ENCODE data around the gene METTL17.
"Not testable (repeated sequence)": the region's sequence is repeated elsewhere in the genome, so short reads cannot be mapped to it uniquely, and the experiment has no call there.

METTL17 gene

GRCh38 chr14:20997564-20997963 is 7.8 kb downstream of the METTL17 start:
- no peak for DNase-seq

GRCh38 chr14:20998139-20998538 is 8.4 kb downstream of the METTL17 start:
- DNase-seq: no peak

GRCh38 chr14:20998674-20999366 is 9.0 kb downstream of the METTL17 start, which contains the start of gene SLC39A2:
TSS of gene SLC39A2 (plus strand) at chr14:20999293. CDS start at chr14:20999447, 154 bp downstream.
- DNase-seq: no peak

- DNase-seq: no peak
Measured at GRCh38 chr14:20999591-20999990, 9.8 kb downstream of the METTL17 start.

GRCh38 chr14:21001218-21001617 is 11.4 kb downstream of the METTL17 start:
- no peak for DNase-seq

- no peak for DNase-seq
Measured at GRCh38 chr14:21003788-21004346, 14.1 kb downstream of the METTL17 start.

DNA sequence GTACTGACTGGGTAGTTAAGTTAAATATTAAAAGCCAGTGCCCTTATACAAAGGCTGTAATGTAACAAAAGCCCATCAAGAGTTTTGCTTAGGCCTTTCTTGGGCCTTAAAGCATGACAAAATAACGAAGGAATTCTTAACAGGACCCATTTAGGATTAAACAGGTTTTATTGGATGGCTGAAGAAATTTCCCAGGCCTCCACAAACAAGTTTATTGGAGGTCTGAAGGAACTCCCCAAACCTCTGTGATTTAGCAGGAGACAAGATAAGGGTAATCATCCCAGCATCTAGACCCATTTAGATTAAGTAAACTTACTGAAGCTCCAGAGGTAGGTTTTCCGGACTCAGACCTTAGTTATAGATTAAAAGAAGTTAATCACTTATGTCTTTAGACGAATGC is 19.9 kb downstream of the METTL17 start:
- not testable (repeated sequence) for DNase-seq

DNA sequence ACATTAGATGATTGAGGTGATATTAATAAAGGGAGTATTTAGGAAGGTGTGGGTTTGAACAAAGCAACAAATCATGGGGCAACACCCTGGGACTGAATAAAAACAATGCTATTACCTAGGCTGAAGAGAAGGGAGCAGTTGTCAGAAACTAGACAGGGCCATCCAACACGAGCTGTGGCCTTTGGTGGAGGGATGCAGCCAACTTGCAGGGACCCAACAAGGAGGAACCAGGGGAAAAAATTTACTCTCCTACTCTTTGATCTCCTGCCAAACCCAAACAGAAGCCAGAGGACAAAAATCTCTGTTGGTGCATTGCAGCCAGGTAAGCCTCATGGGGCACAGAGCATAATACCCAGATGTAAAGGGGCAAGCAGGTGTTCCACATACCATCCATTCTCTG is 21.4 kb downstream of the METTL17 start:
- no peak for DNase-seq

DNA sequence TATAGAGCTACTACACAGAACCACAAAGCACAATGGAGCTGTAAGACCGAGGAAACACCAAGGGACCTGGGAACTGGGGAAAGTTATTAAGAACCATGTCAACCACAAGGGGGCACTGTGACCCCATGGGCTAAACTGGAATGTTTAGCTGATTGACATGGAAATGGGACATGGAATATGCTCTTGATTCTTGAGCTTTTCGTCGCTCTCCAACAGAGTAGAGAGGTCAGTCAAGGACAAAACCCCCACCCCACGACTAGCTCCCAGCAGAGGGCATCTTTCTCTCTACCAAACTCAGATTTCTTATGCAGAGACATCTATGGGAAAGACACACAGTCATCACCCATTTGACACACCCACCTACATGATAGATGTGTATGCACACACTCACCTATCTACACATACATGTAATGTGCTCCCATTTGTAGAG is 25.0 kb downstream of the METTL17 start:
- DNase-seq: peak; percentile 68

DNA sequence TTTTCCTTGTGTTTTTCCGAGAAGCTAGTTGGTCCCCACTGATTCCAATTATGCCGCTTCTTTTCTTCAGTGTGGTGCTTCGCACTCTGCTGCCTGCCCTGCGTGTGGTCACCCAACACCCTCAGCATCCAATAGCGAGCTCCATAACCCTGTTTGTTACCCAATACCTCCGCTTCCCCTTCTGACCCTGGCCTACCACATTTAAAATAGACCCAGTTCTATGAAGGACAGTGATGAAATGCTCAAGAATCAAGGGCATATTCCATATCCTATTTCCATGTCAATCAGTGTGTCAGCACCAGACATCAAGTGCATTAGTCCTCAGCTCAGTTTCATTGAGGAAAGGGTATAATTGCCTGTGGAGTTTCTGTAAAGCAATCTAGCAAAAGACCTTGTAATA is 25.5 kb downstream of the METTL17 start:
- DNase-seq: no peak

DNA sequence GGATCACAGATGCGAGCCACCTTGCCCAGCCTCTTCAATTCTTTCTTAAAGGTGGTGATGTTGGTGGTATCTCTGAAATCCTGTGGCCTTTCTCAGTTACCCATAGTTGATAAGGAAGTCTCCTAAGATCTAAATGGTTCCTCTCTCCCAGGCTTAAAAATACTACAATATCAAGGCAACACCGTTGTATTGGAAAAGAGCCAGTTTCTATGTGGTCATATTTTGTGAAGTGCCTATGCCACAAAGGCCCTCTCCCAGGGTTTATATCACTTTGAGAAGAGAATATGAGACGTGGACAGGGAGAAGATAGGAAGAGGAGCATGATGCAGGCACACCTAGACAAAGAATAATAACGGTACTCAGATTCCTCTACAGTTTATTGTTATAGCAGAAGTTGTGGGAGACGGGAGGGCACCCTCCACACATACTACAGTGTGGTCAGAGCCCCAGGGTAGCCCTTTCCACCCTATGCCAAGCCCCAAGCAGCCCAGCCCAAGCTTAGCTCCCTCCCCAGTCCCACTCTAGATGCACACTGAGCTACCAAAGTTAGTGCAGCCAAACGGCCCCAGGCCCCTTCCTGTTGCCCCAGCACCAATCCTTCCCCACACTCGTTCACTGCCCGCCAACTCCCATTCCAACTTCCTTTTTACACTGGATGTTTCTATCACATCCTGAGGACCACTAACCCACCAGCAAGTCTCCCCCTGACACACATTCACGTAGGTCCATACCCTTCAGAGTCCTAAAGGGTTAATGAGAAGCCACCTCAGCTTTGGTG is 26.8 kb downstream of the METTL17 start:
- DNase-seq: no peak

DNA sequence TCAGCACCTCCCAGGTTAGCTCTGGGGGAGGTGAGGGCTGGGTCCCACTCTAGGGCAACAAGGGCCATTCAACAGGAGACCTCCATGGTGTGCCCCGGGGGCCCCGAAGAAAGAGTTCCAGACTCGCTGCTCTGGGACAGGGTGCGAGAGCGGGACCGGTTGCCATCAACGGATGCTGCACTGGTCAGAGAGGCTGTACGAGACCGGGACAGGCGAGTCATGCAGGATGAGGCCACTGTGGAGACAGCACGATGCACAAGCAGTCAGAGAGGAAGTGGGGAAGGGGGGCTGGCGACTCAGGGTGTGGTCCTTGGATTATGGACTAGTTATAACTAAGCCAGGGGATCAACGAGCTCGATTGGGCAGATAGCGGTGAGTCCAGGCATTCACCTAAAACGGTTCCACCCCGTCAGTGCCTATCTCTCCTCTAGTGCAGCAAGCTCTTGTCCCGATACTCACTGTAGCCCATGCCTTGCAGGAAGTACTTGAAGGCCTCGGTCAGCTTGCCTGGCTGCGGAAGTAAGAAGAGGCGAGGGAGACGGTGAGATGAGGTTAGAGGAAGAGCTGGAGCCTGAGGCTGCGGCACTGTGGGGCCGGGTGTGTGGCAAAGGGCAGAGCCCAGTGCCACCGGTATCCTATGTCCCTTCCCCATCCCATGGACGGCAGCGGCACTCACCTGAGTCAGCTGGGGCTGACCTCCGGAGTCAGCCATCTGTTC is 27.9 kb downstream of the METTL17 start:
- no peak for DNase-seq

DNA sequence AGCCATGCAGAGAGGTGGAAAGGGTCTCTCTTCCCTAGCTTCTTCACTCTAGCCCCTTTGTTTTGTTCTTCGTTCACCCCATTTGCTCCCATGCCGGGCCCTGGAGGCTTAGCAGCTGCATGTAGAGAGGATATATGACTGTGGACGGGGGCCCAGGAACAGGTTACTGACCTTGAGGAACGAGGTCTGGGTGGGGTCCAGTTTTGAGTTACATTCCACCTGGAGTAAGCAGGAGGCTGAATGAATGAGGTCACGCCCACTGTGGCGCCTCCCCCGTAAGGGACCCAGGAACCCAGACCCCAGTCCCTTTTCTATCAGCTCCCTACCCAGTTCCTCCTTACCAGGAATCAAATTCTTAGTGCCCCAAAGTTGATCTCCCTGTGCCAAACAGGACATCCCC is 28.5 kb downstream of the METTL17 start:
- DNase-seq: no peak

DNA sequence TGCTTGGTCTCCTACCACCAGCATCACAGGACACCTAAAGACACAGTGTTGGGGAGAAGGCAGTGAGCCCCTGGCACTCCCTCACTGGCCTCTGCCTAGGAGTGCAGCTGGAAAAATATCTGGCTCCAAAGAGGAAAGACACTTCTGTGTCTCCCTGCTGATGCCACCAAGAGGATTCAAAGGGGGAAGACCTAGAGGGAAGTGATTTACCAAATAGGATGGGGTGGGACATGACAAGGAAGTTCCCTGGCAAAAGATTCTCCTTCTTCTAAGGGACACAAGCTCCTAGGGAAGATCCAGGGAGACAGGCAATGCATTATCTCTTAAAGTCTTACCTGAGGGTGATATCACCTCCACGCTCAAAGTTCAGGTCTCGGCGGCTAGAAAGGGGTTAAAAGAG is 29.0 kb downstream of the METTL17 start:
- DNase-seq: no peak

GRCh38 chr14:21019366-21019765 is 29.6 kb downstream of the METTL17 start:
- no peak for DNase-seq

DNA sequence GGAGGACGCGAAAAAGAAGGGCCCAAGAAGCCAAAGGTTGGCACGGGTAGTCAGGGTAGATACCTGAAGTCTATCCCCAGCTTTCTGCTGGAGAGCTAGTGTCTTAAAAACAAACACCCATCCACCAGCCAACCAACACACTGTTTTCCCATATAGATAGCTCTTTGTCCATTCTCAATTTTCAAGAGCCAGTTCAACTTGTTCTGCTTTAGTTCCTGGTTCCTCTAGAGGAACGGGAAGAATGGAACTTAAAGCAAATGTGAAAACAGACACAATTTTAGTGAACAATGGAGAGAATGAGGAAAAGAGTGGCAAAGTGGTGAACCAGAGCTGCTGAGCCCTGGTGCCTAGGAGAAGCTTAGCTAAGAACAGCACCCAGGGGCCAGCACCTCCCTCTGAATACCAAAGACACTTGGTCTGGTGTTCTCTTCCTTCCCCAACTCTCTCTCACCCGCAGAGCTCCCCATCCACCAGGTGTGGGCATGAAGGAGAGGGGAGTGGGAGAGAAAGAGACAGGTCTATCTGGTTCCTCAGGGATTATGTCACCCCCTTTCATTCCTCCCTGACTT is 31.3 kb downstream of the METTL17 start:
- DNase-seq: no peak

DNA sequence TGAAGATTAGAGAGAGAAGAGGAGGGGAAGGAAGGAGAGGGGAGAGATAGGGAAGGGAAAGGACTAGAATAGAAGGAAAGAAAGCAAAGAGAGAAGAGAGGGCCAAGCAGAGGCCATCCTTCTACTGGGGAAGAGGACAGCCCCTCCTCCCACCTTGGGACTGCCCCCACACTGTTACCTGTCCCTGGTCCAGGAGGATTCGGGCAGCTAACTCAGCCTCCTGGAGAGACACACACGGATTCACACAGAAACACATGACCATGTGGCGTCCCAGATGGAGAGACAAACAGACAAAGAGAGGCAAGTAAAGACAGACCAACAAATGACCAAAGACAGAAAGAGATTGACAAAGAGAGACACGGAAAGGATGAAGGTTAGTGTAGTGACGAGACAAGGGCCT is 32.9 kb downstream of the METTL17 start:
- no peak for DNase-seq

- no peak for DNase-seq
Measured at GRCh38 chr14:21023174-21023573, 33.4 kb downstream of the METTL17 start.

GRCh38 chr14:21023817-21024584 is 34.2 kb downstream of the METTL17 start:
- DNase-seq: no peak

DNA sequence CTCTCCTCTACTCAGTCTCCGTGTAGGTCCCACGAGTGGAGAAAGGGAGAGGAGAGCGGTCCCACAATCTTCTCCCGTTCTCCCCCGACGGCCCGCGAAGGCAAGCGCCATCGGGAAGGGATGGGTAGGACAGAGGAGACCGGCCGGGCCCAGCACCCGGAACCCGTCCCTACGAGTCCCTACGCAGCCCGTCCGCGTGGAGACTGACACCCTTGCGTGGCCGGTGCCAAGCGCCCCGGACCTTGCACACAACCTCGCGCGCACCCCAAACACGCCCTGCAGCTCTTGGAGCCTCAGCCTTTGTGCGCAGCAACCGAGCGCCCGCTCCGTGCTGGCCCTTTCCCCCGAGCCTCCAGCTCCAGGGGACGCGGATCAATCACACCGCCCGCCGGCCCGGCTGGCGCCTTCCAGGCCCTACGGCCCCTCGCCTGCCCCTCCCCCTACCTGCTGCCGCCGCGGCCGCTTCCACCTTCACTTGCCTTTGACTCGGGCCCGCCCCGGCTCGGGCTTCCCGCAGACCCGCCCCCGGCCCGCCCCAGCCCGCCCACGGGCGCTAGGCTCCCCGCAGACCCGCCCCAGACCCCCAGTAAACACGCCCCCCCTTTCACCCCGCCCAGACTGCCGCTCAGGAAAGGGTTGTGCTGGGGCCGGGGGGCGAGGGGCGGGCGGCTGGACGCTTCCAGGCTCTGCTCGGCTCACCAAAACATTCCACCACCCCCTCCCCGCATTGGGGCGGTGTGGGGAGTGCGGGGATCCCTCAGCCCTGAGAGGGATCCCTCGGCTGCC is 35.0 kb downstream of the METTL17 start, which contains the start of gene NDRG2:
NDRG2 (minus strand) TSS at position 477 of the 786 bp plus-strand sequence. CDS start 1,746 bp downstream, outside the sequence.
- DNase-seq: peak; percentile 4

All from DMS153 (cell line).